Transverse colon (tissue), 3 donors: ENCODE measurements around the gene SSPN.

ENCODE experiments used
- EP300 ChIP-seq: sonication (generic); formaldehyde crosslinking; IDR thresholded peaks from one replicate; pipeline ENCODE4 v1.6.1; 2017; ENCODE audit warnings: antibody characterized with exemption, low read depth
- POLR2A ChIP-seq: fragments of 450-650 bp; IDR thresholded peaks from one replicate; pipeline ENCODE4 v1.6.1; 2016; ENCODE audit warnings: antibody characterized with exemption, mild to moderate bottlenecking, moderate library complexity
- TF ChIP-seq, protein P1 (sequence below), 5 experiments: fragments of 200-600 bp in 3 of 5; fragments of 450-650 bp in 2 of 5; sonication (generic) in 3 of 5; IDR thresholded peaks; 1 replicate in 2 of 5; 2 replicates in 3 of 5; pipeline ENCODE4 v1.5.1; 2016 to 2017; ENCODE audit warnings: antibody characterized with exemption in 5 of 5, inconsistent platforms in 3 of 5, mild to moderate bottlenecking in 2 of 5, moderate library complexity in 1 of 5

DNA sequence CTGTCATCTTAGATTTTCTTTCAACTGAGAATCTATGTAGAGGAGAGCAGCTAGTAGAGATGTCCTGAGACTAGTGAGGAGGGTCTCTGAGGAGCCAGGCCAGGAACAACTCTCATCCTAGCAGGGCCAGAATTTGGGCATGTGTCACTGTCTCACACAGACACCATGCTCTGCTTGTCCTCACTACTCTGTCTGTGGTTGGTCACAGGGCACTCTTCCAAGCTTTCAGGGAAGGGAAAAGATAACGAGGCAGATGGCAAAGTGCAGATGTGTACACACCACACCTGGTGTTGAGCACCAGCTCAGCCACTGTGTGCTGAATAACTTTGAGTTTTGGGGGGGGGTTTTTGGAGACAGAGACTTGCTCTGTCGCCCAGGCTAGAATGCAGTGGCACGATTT lies 2.5 kb downstream of the SSPN start:
- TF ChIP-seq, protein P1, sequence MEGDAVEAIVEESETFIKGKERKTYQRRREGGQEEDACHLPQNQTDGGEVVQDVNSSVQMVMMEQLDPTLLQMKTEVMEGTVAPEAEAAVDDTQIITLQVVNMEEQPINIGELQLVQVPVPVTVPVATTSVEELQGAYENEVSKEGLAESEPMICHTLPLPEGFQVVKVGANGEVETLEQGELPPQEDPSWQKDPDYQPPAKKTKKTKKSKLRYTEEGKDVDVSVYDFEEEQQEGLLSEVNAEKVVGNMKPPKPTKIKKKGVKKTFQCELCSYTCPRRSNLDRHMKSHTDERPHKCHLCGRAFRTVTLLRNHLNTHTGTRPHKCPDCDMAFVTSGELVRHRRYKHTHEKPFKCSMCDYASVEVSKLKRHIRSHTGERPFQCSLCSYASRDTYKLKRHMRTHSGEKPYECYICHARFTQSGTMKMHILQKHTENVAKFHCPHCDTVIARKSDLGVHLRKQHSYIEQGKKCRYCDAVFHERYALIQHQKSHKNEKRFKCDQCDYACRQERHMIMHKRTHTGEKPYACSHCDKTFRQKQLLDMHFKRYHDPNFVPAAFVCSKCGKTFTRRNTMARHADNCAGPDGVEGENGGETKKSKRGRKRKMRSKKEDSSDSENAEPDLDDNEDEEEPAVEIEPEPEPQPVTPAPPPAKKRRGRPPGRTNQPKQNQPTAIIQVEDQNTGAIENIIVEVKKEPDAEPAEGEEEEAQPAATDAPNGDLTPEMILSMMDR (IDR thresholded peaks at IDR 0.05) = no peak
- TF ChIP-seq EP300 (no peak), POLR2A (no peak)
